ENCODE data around the gene UXT.

- TF ChIP-seq POLR2A (IDR thresholded peaks at IDR 0.05) (no peak), CTCF (IDR thresholded peaks at IDR 0.05) (no peak), EP300 (IDR thresholded peaks at IDR 0.05) (no peak)
These were observed 24.0 kb downstream of the UXT start for GRCh38 chrX:47634871-47635575.
